Liver (tissue), 3 donors: ENCODE measurements around the gene SPATS2L.

Experiments
- CTCF ChIP-seq: fragments of 150-350 bp; IDR thresholded peaks from 2 replicates; pipeline ENCODE4 v1.5.1; 2017; ENCODE audit warnings: improper control_type of control experiment, low read depth, low read length; ENCODE audit not compliant: missing input control
- EGR1 ChIP-seq, 2 donors: IDR thresholded peaks; 2 replicates each; pipeline ENCODE4 v1.6.1; 2016 to 2018; ENCODE audit warnings: antibody characterized with exemption in 2 of 2, low read depth in 2 of 2
- RAD21 ChIP-seq, 2 donors: IDR thresholded peaks; 2 replicates each; pipeline ENCODE4 v1.6.1; 2016; ENCODE audit warnings: antibody characterized with exemption in 2 of 2, mild to moderate bottlenecking in 2 of 2
- donor health status: healthy.
- donor health status: healthy.

- TF ChIP-seq CTCF (no peak), RAD21 (IDR thresholded peaks at IDR 0.05) (no peak), EGR1 (IDR thresholded peaks at IDR 0.05; ENCODE audit: low read depth in 2 of 2) (no peak)
Measured at GRCh38 chr2:200479692-200480265, 173.3 kb downstream of the SPATS2L start.
